GM18508 (cell line): ENCODE data around the gene CNIH3.
"Not testable (repeated sequence)": the region's sequence is repeated elsewhere in the genome, so short reads cannot be mapped to it uniquely, and the experiment has no call there.

ENCODE experiments used
- ATAC-seq: cut with Tn5 transposase; IDR thresholded peaks from one replicate; pipeline ENCODE4 v1.9.1; 2021; ENCODE audit warnings: moderate number of reproducible peaks; ENCODE audit not compliant: insufficient read depth, unreplicated experiment

Gene CNIH3

GRCh38 chr1:224678168-224678567, 62.1 kb downstream of the CNIH3 start:
- ATAC-seq, result no peak

- no peak for ATAC-seq
Observed at GRCh38 chr1:224679606-224680005, 63.5 kb downstream of the CNIH3 start.

- no peak for ATAC-seq
Observed at GRCh38 chr1:224681816-224682215, 65.7 kb downstream of the CNIH3 start.

GRCh38 chr1:224683936-224684335, 67.8 kb downstream of the CNIH3 start:
- ATAC-seq, result no peak

GRCh38 chr1:224684979-224685425, 68.9 kb downstream of the CNIH3 start:
- ATAC-seq, result no peak

- not testable (repeated sequence) for ATAC-seq
Observed at GRCh38 chr1:224686140-224686539, 70.0 kb downstream of the CNIH3 start.

- ATAC-seq, result no peak
Observed at GRCh38 chr1:224687465-224687864, 71.3 kb downstream of the CNIH3 start.

GRCh38 chr1:224689374-224689773, 73.3 kb downstream of the CNIH3 start:
- ATAC-seq, result no peak

- no peak for ATAC-seq
Observed at GRCh38 chr1:224690576-224690975, 74.5 kb downstream of the CNIH3 start.

GRCh38 chr1:224691148-224691925, 75.2 kb downstream of the CNIH3 start:
- ATAC-seq, result no peak

- ATAC-seq, result no peak
Observed at GRCh38 chr1:224694969-224695368, 78.9 kb downstream of the CNIH3 start.

GRCh38 chr1:224696021-224696420, 79.9 kb downstream of the CNIH3 start:
- ATAC-seq, result no peak

- ATAC-seq, result no peak
Observed at GRCh38 chr1:224696891-224697765, 81.0 kb downstream of the CNIH3 start.

GRCh38 chr1:224698015-224698451, 81.9 kb downstream of the CNIH3 start:
- no peak for ATAC-seq

GRCh38 chr1:224700918-224701531, 84.9 kb downstream of the CNIH3 start:
- ATAC-seq, result no peak

- no peak for ATAC-seq
Observed at GRCh38 chr1:224703702-224704101, 87.6 kb downstream of the CNIH3 start.

GRCh38 chr1:224704107-224704735, 88.1 kb downstream of the CNIH3 start:
- no peak for ATAC-seq

GRCh38 chr1:224705578-224705977, 89.5 kb downstream of the CNIH3 start:
- ATAC-seq, result no peak

- no peak for ATAC-seq
Observed at GRCh38 chr1:224707843-224708725, 92.0 kb downstream of the CNIH3 start.
